B cell (primary cell): Measurements from ENCODE around the gene HSPB9. TPM values are rescaled to one million over a fixed set of nuclear protein-coding genes. Genes with fewer than 3 reads are reported as not detected.
A peak's percentile ranks its signal among the peaks of the same experiment; 100 is the strongest.

Source experiments
- ATAC-seq: fragments of 200-7000 bp; cut with Tn5 transposase; one replicate; pipeline ENCODE4 v1.10.0; 2021; ENCODE audit warnings: low read depth, mild to moderate bottlenecking, moderate number of reproducible peaks, moderate library complexity
- CTCF ChIA-PET: fragments of 350-600 bp; sonication (Branson Sonifier 250); formaldehyde crosslinking; loops from one replicate; lab custom pipeline; 2021; ENCODE audit warnings: antibody characterized with exemption, inconsistent platforms; lab: Charles Lee
- POLR2A ChIA-PET: fragments of 350-600 bp; sonication (Branson Sonifier 250); formaldehyde crosslinking; loops from one replicate; lab custom pipeline; 2021; ENCODE audit warnings: antibody characterized with exemption; lab: Charles Lee
- DNase-seq: peaks from one replicate; pipeline ENCODE4 v3.0.0; 2013
- H2AFZ ChIP-seq: 2 replicates; pipeline ENCODE4 v1.6.1; 2012; ENCODE audit warnings: mild to moderate bottlenecking, low read depth, low read length; ENCODE audit not compliant: insufficient read depth, poor library complexity, severe bottlenecking
- H3K27ac ChIP-seq, 2 donors: 1 replicate in 1 of 2; 2 replicates in 1 of 2; pipeline ENCODE4 v1.5.1; 2012 to 2013; ENCODE audit warnings: low read length in 2 of 2, mild to moderate bottlenecking in 2 of 2, moderate library complexity in 1 of 2
- H3K27me3 ChIP-seq, 4 experiments: fragments of 200-600 bp in 1 of 4; sonication (generic) in 1 of 4; replicated peaks in 1 of 4; 1 replicate in 2 of 4; 2 replicates in 2 of 4; pipeline versions ENCODE4 v1.6.1 to v1.7.0; 2013 to 2016; ENCODE audit warnings: low read length in 3 of 4, mild to moderate bottlenecking in 2 of 4, mixed read lengths in 1 of 4, moderate library complexity in 1 of 4; ENCODE audit not compliant: insufficient read depth in 4 of 4, control insufficient read depth in 3 of 4; ENCODE audit errors: control extremely low read depth in 1 of 4
- H3K36me3 ChIP-seq, 2 experiments: replicated peaks in 1 of 2; 1 replicate in 1 of 2; 2 replicates in 1 of 2; pipeline versions ENCODE4 v1.6.1 to v1.7.1; 2013; ENCODE audit warnings: low read length in 1 of 2; ENCODE audit not compliant: insufficient read depth in 2 of 2, control insufficient read depth in 1 of 2; ENCODE audit errors: control extremely low read depth in 1 of 2, extremely low read depth in 1 of 2
- H3K4me1 ChIP-seq, 2 donors: fragments of 200-600 bp in 1 of 2; sonication (generic) in 1 of 2; 1 replicate in 1 of 2; 2 replicates in 1 of 2; pipeline versions ENCODE4 v1.5.1 to v1.6.1; 2013 to 2017; ENCODE audit warnings: low read length in 2 of 2; ENCODE audit not compliant: control insufficient read depth in 2 of 2, insufficient read depth in 2 of 2
- H3K4me2 ChIP-seq: replicated peaks from 2 replicates; pipeline ENCODE3; 2012; ENCODE audit warnings: mild to moderate bottlenecking, low read depth, low read length; ENCODE audit not compliant: poor library complexity, severe bottlenecking
- H3K4me3 ChIP-seq, 5 experiments: fragments of 200-600 bp in 1 of 5; sonication (generic) in 1 of 5; 1 replicate in 3 of 5; 2 replicates in 2 of 5; pipeline versions ENCODE4 v1.5.1 to v1.7.0; 2011 to 2016; ENCODE audit warnings: low read length in 4 of 5, mild to moderate bottlenecking in 4 of 5, low read depth in 2 of 5, control low read depth in 1 of 5, moderate library complexity in 1 of 5; ENCODE audit not compliant: insufficient read depth in 1 of 5; ENCODE audit errors: control extremely low read depth in 1 of 5, extremely low read depth in 1 of 5
- H3K79me2 ChIP-seq: fragments of 200-600 bp; sonication (generic); one replicate; pipeline ENCODE4 v1.6.0; 2016; ENCODE audit warnings: low read length; ENCODE audit not compliant: control insufficient read depth, insufficient read depth
- H3K9ac ChIP-seq: fragments of 200-600 bp; sonication (generic); 2 replicates; pipeline ENCODE4 v1.6.1; 2017; ENCODE audit warnings: mild to moderate bottlenecking, low read length, moderate library complexity
- H3K9me3 ChIP-seq, 3 donors: one replicate each; pipeline versions ENCODE4 v1.6.1 to v1.7.1; 2013; ENCODE audit warnings: low read length in 2 of 3; ENCODE audit not compliant: control insufficient read depth in 2 of 3, insufficient read depth in 1 of 3; ENCODE audit errors: control extremely low read depth in 1 of 3
- H4K20me1 ChIP-seq: 2 replicates; pipeline ENCODE4 v1.6.0; 2012; ENCODE audit warnings: mild to moderate bottlenecking, low read length; ENCODE audit not compliant: insufficient read depth, control insufficient read depth, poor library complexity, severe bottlenecking
- H3K27ac Mint-ChIP-seq: one replicate; pipeline ENCODE4 v1.8.0; 2021; ENCODE audit warnings: mixed read lengths
- H3K27me3 Mint-ChIP-seq: one replicate; pipeline ENCODE4 v1.8.0; 2021; ENCODE audit warnings: mixed read lengths
- H3K4me1 Mint-ChIP-seq: one replicate; pipeline ENCODE4 v1.8.0; 2021; ENCODE audit warnings: mixed read lengths
- H3K4me3 Mint-ChIP-seq: one replicate; pipeline ENCODE4 v1.8.0; 2021; ENCODE audit warnings: mixed read lengths
- H3K9me3 Mint-ChIP-seq: one replicate; pipeline ENCODE4 v1.8.0; 2022; ENCODE audit warnings: mixed read lengths; ENCODE audit not compliant: insufficient read depth
- CTCF ChIP-seq: fragments of 200-600 bp; IDR thresholded peaks from one replicate; pipeline ENCODE4 v1.8.0; 2022; ENCODE audit warnings: antibody characterized with exemption, mild to moderate bottlenecking
- EZH2 ChIP-seq: IDR thresholded peaks from 2 replicates; pipeline ENCODE4 v1.6.1; 2012; ENCODE audit warnings: borderline replicate concordance, low read depth, mild to moderate bottlenecking, moderate library complexity, low read length; ENCODE audit not compliant: insufficient read depth, poor library complexity, severe bottlenecking
- WGBS: methylation state at CpG from one replicate; pipeline ENCODE4 v1.1.5; 2013; ENCODE audit warnings: missing lambda C conversion rate; ENCODE audit not compliant: insufficient coverage; 5-methylcytosine and 5-hydroxymethylcytosine counted together
- intact Hi-C: fragments of 100-400 bp; cut with micrococcal nuclease; formaldehyde crosslinking; loops from one replicate; pipeline ENCODE4 v1.10.0; 2022
- polyA plus RNA-seq: library from polyadenylated mRNA; depleted of rRNA; stranded (reverse); fragments of >200 nt; gene quantifications from 2 replicates; pipeline ENCODE4 v1.2.3, GENCODE V29; 2012
- total RNA-seq, 2 donors: library from RNA; stranded (reverse); fragments of 120-200 nt in 1 of 2; gene quantifications; 1 replicate in 1 of 2; 2 replicates in 1 of 2; pipeline versions ENCODE4 v1.2.3 to v1.2.4, GENCODE V29; 2013 to 2022

The HSPB9 gene
- total and polyA plus RNA-seq, 2 donors (not counting 1 experiment from before 2014, with no cell fraction given): 0.09 TPM; not detected in 1

GRCh38 chr17:42107597-42108576 is 14.7 kb upstream of the HSPB9 start:
- Histone ChIP-seq H3K9me3 (peaks cover 0 to 4% (median 0%) of the 10 kb centered on the region in 3 donors), H2AFZ (peak overlapping the region; percentile 77), H3K79me2 (peaks cover 10% of the 10 kb centered on the region), H3K4me3 (peak overlapping the region in 3 of 5 experiments; percentile 44 to 49 (median 46)), H4K20me1 (no peaks in the 10 kb centered on the region), H3K27ac (no peak overlapping the region), H3K4me1 (peaks cover 23 to 31% of the 10 kb centered on the region in 2 donors), H3K9ac (peak overlapping the region; percentile 37), H3K27me3 (no peaks in the 10 kb centered on the region), H3K36me3 (peaks cover 0 to 34% of the 10 kb centered on the region in 2 experiments), H3K4me2 (peak overlapping the region; percentile 90)
- CTCF ChIA-PET: interaction anchor here (1.0 to 2.5 kb wide), 6 partner anchors 8 to 145 kb away, joined by 3 to 12 read pairs (median 8); no protein-coding TSS in a partner anchor
- H3K4me1 Mint-ChIP-seq: peaks cover 36% of the 10 kb centered on the region
- POLR2A ChIA-PET: interaction anchor here (0.7 kb wide), 1 partner anchor 13 kb away, joined by 4 read pairs; the partner anchor contains the start of gene KAT2A
- H3K27ac Mint-ChIP-seq: peak overlapping the region; percentile 50
- no peaks in the 10 kb centered on the region for H3K9me3 Mint-ChIP-seq
- H3K4me3 Mint-ChIP-seq: peak overlapping the region; percentile 85
- intact Hi-C loops: loop anchor here (1.0 kb wide), 2 partner anchors 8 to 10 kb away; partner anchors contain the start of gene ZNF385C
- H3K27me3 Mint-ChIP-seq: no peaks in the 10 kb centered on the region
- peak; percentile 90 for DNase-seq
- WGBS: 43% methylated on average over 48 of the region's 51 CpGs
- TF ChIP-seq CTCF: no peak
- peak; percentile 94 for ATAC-seq

- H3K27me3 ChIP-seq: no peaks in the 10 kb centered on the region
- peaks cover 0 to 35% of the 10 kb centered on the region in 2 experiments for H3K36me3 ChIP-seq
- H3K9me3 ChIP-seq: peaks cover 0 to 4% (median 0%) of the 10 kb centered on the region in 3 donors
- TF ChIP-seq EZH2 (no peak), CTCF (no peak)
- 95% methylated on average over 9 of the region's 9 CpGs for WGBS
- no peak overlapping the region for H2AFZ ChIP-seq
- H3K4me3 Mint-ChIP-seq: no peak overlapping the region
- intact Hi-C loops: no loop called here
- no peaks in the 10 kb centered on the region for H3K27me3 Mint-ChIP-seq
- H3K4me2 ChIP-seq: no peak overlapping the region
- peaks cover 28 to 37% of the 10 kb centered on the region in 2 donors for H3K4me1 ChIP-seq
- DNase-seq: no peak
- no peak overlapping the region for H3K4me3 ChIP-seq
- POLR2A ChIA-PET: no interaction called here
- no peaks in the 10 kb centered on the region for H4K20me1 ChIP-seq
- no peak overlapping the region for H3K27ac ChIP-seq
- no peak overlapping the region for H3K27ac Mint-ChIP-seq
- H3K9me3 Mint-ChIP-seq: no peaks in the 10 kb centered on the region
- CTCF ChIA-PET: interaction anchor here (0.7 to 2.4 kb wide), 6 partner anchors 7 to 143 kb away, joined by 3 to 8 read pairs (median 4); partner anchors contain the start of gene NKIRAS2
- H3K4me1 Mint-ChIP-seq: peaks cover 40% of the 10 kb centered on the region
- H3K79me2 ChIP-seq: peaks cover 10% of the 10 kb centered on the region
- no peak for ATAC-seq
- no peak overlapping the region for H3K9ac ChIP-seq
Measured at GRCh38 chr17:42109086-42109485, 13.5 kb upstream of the HSPB9 start.
